Bronchial epithelial cell (primary cell): Measurements from ENCODE around the gene SHISA4. TPM values are rescaled to one million over a fixed set of nuclear protein-coding genes. Genes with fewer than 3 reads are reported as not detected.

Source experiments
- DNase-seq: peaks from one replicate; pipeline ENCODE4 v3.0.0-alpha.2; 2010; ENCODE audit warnings: low read depth
- FAIRE-seq: peaks from 2 replicates; lab custom pipeline; 2011; peaks lifted over from hg19 to GRCh38; lab: Jason Lieb, UNC
- H3K27me3 ChIP-seq: 2 replicates; pipeline ENCODE4 v1.5.1; 2011; ENCODE audit warnings: low read length; ENCODE audit not compliant: control insufficient read depth, insufficient read depth
- H3K36me3 ChIP-seq: 2 replicates; pipeline ENCODE4 v1.5.1; 2011; ENCODE audit warnings: low read length; ENCODE audit not compliant: control insufficient read depth, insufficient read depth
- H3K4me3 ChIP-seq: 2 replicates; pipeline ENCODE4 v1.5.1; 2011; ENCODE audit warnings: mild to moderate bottlenecking, low read depth, low read length, control low read depth
- CTCF ChIP-seq: IDR thresholded peaks from 2 replicates; pipeline ENCODE4 v1.5.1; 2011; ENCODE audit warnings: mild to moderate bottlenecking, moderate library complexity, low read length, control low read depth, inconsistent platforms; ENCODE audit not compliant: insufficient read depth, severe bottlenecking
- total RNA-seq: library from RNA; depleted of rRNA; stranded (reverse); fragments of >200 nt; gene quantifications from 2 replicates; pipeline ENCODE4 v1.2.1, GENCODE V29; 2014

SHISA4 gene
- total RNA-seq, 1 donor from 2014 or later, result 3.9 TPM

- DNase-seq (no peak), FAIRE-seq (no peak)
- no peak for TF ChIP-seq CTCF
- Histone ChIP-seq H3K27me3 (no peaks in the 10 kb centered on the region), H3K4me3 (no peak overlapping the region), H3K36me3 (no peaks in the 10 kb centered on the region)
These were observed 3.5 kb downstream of the SHISA4 start for GRCh38 chr1:201892211-201892610.

GRCh38 chr1:201893431-201893830, 4.7 kb downstream of the SHISA4 start:
- H3K36me3 ChIP-seq, result no peaks in the 10 kb centered on the region
- no peaks in the 10 kb centered on the region for H3K27me3 ChIP-seq
- FAIRE-seq (no peak), DNase-seq (no peak)
- no peak overlapping the region for H3K4me3 ChIP-seq
- TF ChIP-seq CTCF, result no peak

GRCh38 chr1:201894343-201895119, 5.8 kb downstream of the SHISA4 start:
- Histone ChIP-seq H3K36me3 (no peaks in the 10 kb centered on the region), H3K27me3 (no peaks in the 10 kb centered on the region), H3K4me3 (no peak overlapping the region)
- DNase-seq, result no peak
- TF ChIP-seq CTCF, result no peak
- FAIRE-seq, result no peak

GRCh38 chr1:201895120-201895665, 6.5 kb downstream of the SHISA4 start:
- TF ChIP-seq CTCF, result no peak
- DNase-seq, result no peak
- no peak for FAIRE-seq

GRCh38 chr1:201895913-201896807, 7.5 kb downstream of the SHISA4 start:
- peak; percentile 97 for TF ChIP-seq CTCF
- Histone ChIP-seq H3K27me3 (no peaks in the 10 kb centered on the region), H3K4me3 (no peak overlapping the region), H3K36me3 (no peaks in the 10 kb centered on the region)
- DNase-seq (peak; percentile 80), FAIRE-seq (no peak)

More at GRCh38 chr1:201895120-201895665, 6.5 kb downstream of the SHISA4 start:
- Histone ChIP-seq H3K4me3 (no peak overlapping the region), H3K27me3 (no peaks in the 10 kb centered on the region), H3K36me3 (no peaks in the 10 kb centered on the region)
